ENCODE results near the gene SSR1. TPM values are rescaled to one million over a fixed set of nuclear protein-coding genes. Genes with fewer than 3 reads are reported as not detected.

SSR1 gene
- polyA plus RNA-seq, 1 donor from 2014 or later: 53.0 TPM

- no peaks in the 10 kb centered on the region for H3K36me3 ChIP-seq (ENCODE audit: insufficient read depth, low read length)
- no peaks in the 10 kb centered on the region for H4K20me1 ChIP-seq (ENCODE audit: insufficient read depth)
- H3K9me3 ChIP-seq (ENCODE audit: low read length): no peaks in the 10 kb centered on the region
- H3F3A ChIP-seq (ENCODE audit: insufficient read depth, low read length, poor library complexity, severe bottlenecking): no peaks in the 10 kb centered on the region
- H2AFZ ChIP-seq (ENCODE audit: low read depth, low read length): no peak overlapping the region
- no peaks in the 10 kb centered on the region for H3K79me2 ChIP-seq (replicated peaks; ENCODE audit: insufficient read depth, low read length)
- no peaks in the 10 kb centered on the region for H3K9me2 ChIP-seq (ENCODE audit: insufficient read depth, low read length)
- H3K4me2 ChIP-seq (ENCODE audit: low read length): no peak overlapping the region
- no peak overlapping the region for H3K9ac ChIP-seq (ENCODE audit: low read length)
- no peak overlapping the region for H3K27ac ChIP-seq (ENCODE audit: low read length)
- no peak overlapping the region for H3K4me3 ChIP-seq (ENCODE audit: low read length)
- no peaks in the 10 kb centered on the region for H3K27me3 ChIP-seq (ENCODE audit: insufficient read depth, low read depth, low read length)
- TF ChIP-seq SMC3 (conservative IDR thresholded peaks at IDR 0.05; ENCODE audit: poor library complexity): no peak
- TF ChIP-seq TAF1 (IDR thresholded peaks at IDR 0.05; ENCODE audit: low read depth): no peak
- TF ChIP-seq POLR2AphosphoS5 (IDR thresholded peaks at IDR 0.05): no peak
- TF ChIP-seq MXI1 (conservative IDR thresholded peaks at IDR 0.05; ENCODE audit: poor library complexity, severe bottlenecking): no peak
- TF ChIP-seq REST (IDR thresholded peaks at IDR 0.05; ENCODE audit: borderline replicate concordance): no peak
- no peak for TF ChIP-seq CTCF (IDR thresholded peaks at IDR 0.05; ENCODE audit: poor library complexity, severe bottlenecking)
- TF ChIP-seq RAD21 (conservative IDR thresholded peaks at IDR 0.05): no peak
- TF ChIP-seq EP300 (conservative IDR thresholded peaks at IDR 0.05; ENCODE audit: poor library complexity, severe bottlenecking): no peak
Observed at GRCh38 chr6:7258231-7258763, 54.7 kb downstream of the SSR1 start.

DNA sequence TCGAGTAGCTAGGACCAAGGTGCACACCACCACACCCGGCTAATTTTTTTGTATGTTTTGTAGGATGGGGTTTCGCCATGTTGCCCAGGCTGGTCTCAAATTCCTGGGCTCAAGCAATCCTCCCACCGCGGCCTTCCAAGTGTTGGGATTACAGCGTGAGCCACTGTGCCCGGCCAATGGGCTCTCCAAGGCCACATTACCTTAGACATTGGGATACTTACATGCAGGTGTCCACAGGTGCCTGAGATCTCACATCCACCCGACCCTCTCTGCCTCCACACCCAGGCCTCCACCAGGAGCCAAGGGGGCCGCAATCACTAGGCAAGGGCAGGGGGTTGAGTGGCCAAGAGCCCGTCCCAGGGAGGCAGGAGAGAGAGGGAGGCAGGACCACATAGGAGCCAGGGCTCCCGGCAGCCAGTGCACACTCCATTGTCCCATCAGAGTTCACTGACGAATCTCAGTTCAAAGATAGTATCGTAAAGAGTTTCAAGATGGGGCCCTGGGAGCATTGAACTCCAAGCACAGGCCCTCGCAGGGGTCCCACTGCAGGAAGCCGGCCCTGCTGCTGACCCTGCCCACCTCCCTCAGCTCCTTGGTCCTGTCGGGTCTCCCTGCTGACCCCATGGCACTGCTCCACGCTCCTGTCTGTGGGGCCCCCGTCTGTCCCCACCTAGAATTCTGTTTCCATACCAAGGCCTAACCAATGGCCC lies 55.3 kb downstream of the SSR1 start:
- H4K20me1 ChIP-seq (ENCODE audit: insufficient read depth): no peaks in the 10 kb centered on the region
- no peaks in the 10 kb centered on the region for H3K9me3 ChIP-seq (ENCODE audit: low read length)
- no peaks in the 10 kb centered on the region for H3K79me2 ChIP-seq (replicated peaks; ENCODE audit: insufficient read depth, low read length)
- no peak overlapping the region for H2AFZ ChIP-seq (ENCODE audit: low read depth, low read length)
- no peak overlapping the region for H3K27ac ChIP-seq (ENCODE audit: low read length)
- no peak overlapping the region for H3K4me2 ChIP-seq (ENCODE audit: low read length)
- H3K36me3 ChIP-seq (ENCODE audit: insufficient read depth, low read length): no peaks in the 10 kb centered on the region
- TF ChIP-seq TAF1 (IDR thresholded peaks at IDR 0.05; ENCODE audit: low read depth) (no peak), MXI1 (conservative IDR thresholded peaks at IDR 0.05; ENCODE audit: poor library complexity, severe bottlenecking) (no peak), SMC3 (conservative IDR thresholded peaks at IDR 0.05; ENCODE audit: poor library complexity) (no peak), EZH2 (IDR thresholded peaks at IDR 0.05; ENCODE audit: borderline replicate concordance, insufficient read depth, low read length, poor library complexity, severe bottlenecking) (no peak), POLR2AphosphoS5 (IDR thresholded peaks at IDR 0.05) (no peak), RAD21 (conservative IDR thresholded peaks at IDR 0.05) (no peak), EP300 (conservative IDR thresholded peaks at IDR 0.05; ENCODE audit: poor library complexity, severe bottlenecking) (no peak), REST (IDR thresholded peaks at IDR 0.05; ENCODE audit: borderline replicate concordance) (no peak), CTCF (IDR thresholded peaks at IDR 0.05; ENCODE audit: poor library complexity, severe bottlenecking) (no peak)
- H3K9ac ChIP-seq (ENCODE audit: low read length): no peak overlapping the region
- H3F3A ChIP-seq (ENCODE audit: insufficient read depth, low read length, poor library complexity, severe bottlenecking): no peaks in the 10 kb centered on the region
- H3K4me3 ChIP-seq (ENCODE audit: low read length): no peak overlapping the region
- no peaks in the 10 kb centered on the region for H3K9me2 ChIP-seq (ENCODE audit: insufficient read depth, low read length)
- no peaks in the 10 kb centered on the region for H3K27me3 ChIP-seq (ENCODE audit: insufficient read depth, low read depth, low read length)

All from neural cell (in vitro differentiated cells).